Measurements from ENCODE around the gene ADAMTS16. TPM values are rescaled to one million over a fixed set of nuclear protein-coding genes. Genes with fewer than 3 reads are reported as not detected.

ADAMTS16 gene
- total RNA-seq, 1 donor = 0.27 TPM

GRCh38 chr5:5164163-5164562, 24.0 kb downstream of the ADAMTS16 start:
- no peak overlapping the region for H3K4me3 ChIP-seq (ENCODE audit: low read depth, low read length)
- TF ChIP-seq CTCF (IDR thresholded peaks at IDR 0.05; ENCODE audit: insufficient read depth, low read length) = no peak
- DNase-seq (ENCODE audit: low read depth) = no peak

GRCh38 chr5:5165541-5166002, 25.4 kb downstream of the ADAMTS16 start:
- no peak for DNase-seq (ENCODE audit: low read depth)
- H3K4me3 ChIP-seq (ENCODE audit: low read depth, low read length) = no peak overlapping the region
- no peak for TF ChIP-seq CTCF (IDR thresholded peaks at IDR 0.05; ENCODE audit: insufficient read depth, low read length)

- TF ChIP-seq CTCF (IDR thresholded peaks at IDR 0.05; ENCODE audit: insufficient read depth, low read length) = no peak
- no peak overlapping the region for H3K4me3 ChIP-seq (ENCODE audit: low read depth, low read length)
- DNase-seq (ENCODE audit: low read depth) = no peak
Observed at GRCh38 chr5:5169466-5169865, 29.3 kb downstream of the ADAMTS16 start.

GRCh38 chr5:5178136-5178535, 38.0 kb downstream of the ADAMTS16 start:
- no peak for DNase-seq (ENCODE audit: low read depth)
- TF ChIP-seq CTCF (IDR thresholded peaks at IDR 0.05; ENCODE audit: insufficient read depth, low read length) = no peak
- H3K4me3 ChIP-seq (ENCODE audit: low read depth, low read length) = no peak overlapping the region

GRCh38 chr5:5178580-5178979, 38.5 kb downstream of the ADAMTS16 start:
- H3K4me3 ChIP-seq (ENCODE audit: low read depth, low read length) = no peak overlapping the region
- no peak for TF ChIP-seq CTCF (IDR thresholded peaks at IDR 0.05; ENCODE audit: insufficient read depth, low read length)
- DNase-seq (ENCODE audit: low read depth) = no peak

GRCh38 chr5:5179079-5179478, 38.9 kb downstream of the ADAMTS16 start:
- no peak for DNase-seq (ENCODE audit: low read depth)
- no peak for TF ChIP-seq CTCF (IDR thresholded peaks at IDR 0.05; ENCODE audit: insufficient read depth, low read length)
- H3K4me3 ChIP-seq (ENCODE audit: low read depth, low read length) = no peak overlapping the region

GRCh38 chr5:5179597-5179996, 39.5 kb downstream of the ADAMTS16 start:
- no peak overlapping the region for H3K4me3 ChIP-seq (ENCODE audit: low read depth, low read length)
- TF ChIP-seq CTCF (IDR thresholded peaks at IDR 0.05; ENCODE audit: insufficient read depth, low read length) = no peak

More at GRCh38 chr5:5179597-5179996, 39.5 kb downstream of the ADAMTS16 start:
- DNase-seq (ENCODE audit: low read depth) = no peak
